ENCODE results near the gene SLC7A4.
"Not testable (repeated sequence)": the region's sequence is repeated elsewhere in the genome, so short reads cannot be mapped to it uniquely, and the experiment has no call there.

The SLC7A4 gene, protein sequence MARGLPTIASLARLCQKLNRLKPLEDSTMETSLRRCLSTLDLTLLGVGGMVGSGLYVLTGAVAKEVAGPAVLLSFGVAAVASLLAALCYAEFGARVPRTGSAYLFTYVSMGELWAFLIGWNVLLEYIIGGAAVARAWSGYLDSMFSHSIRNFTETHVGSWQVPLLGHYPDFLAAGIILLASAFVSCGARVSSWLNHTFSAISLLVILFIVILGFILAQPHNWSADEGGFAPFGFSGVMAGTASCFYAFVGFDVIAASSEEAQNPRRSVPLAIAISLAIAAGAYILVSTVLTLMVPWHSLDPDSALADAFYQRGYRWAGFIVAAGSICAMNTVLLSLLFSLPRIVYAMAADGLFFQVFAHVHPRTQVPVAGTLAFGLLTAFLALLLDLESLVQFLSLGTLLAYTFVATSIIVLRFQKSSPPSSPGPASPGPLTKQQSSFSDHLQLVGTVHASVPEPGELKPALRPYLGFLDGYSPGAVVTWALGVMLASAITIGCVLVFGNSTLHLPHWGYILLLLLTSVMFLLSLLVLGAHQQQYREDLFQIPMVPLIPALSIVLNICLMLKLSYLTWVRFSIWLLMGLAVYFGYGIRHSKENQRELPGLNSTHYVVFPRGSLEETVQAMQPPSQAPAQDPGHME

GRCh38 chr22:21032037-21032867, at the start of gene SLC7A4:
Gene SLC7A4 (minus strand): TSS chr22:21032561. CDS start chr22:21031812, 749 bp downstream.
- DNase-seq (ENCODE audit: low read depth), result no peak

GRCh38 chr22:21080435-21081137, 48.2 kb upstream of the SLC7A4 start:
- DNase-seq (ENCODE audit: low read depth), result no peak

GRCh38 chr22:21079493-21079892, 47.1 kb upstream of the SLC7A4 start:
- no peak for DNase-seq (ENCODE audit: low read depth)

- DNase-seq (ENCODE audit: low read depth), result no peak
Observed at GRCh38 chr22:21078916-21079315, 46.6 kb upstream of the SLC7A4 start.

DNA sequence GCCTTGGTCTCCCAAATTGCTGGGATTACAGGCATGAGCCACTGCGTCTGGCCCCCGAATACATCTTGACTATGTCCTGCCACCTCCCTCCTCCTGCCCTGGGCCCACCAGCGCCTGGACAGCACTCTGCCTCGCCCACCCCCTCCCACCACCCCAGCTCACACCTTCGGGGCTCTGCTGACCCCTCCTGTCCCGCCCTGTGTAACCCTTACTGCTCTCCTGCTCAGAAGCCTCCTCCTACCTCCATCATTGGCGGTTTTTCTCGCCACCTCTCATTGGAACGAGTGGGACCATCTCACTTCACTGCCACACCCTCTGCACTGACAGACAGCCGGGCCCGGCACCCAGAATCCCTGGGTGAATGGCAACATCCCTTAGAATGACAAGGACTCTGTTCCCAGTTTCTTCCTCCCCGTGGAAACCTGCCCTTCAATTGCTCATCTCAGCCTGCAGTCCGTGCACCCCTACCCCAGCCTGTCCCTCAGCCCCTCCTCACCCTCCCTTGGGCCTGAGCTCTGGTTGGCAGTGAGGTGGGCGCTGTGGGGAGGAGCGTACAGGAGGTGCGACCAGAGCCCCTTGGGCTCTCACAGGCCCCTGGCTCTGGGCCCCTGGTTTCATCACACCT, 45.6 kb upstream of the SLC7A4 start:
- no peak for DNase-seq (ENCODE audit: low read depth)

GRCh38 chr22:21076912-21077625, 44.7 kb upstream of the SLC7A4 start:
- no peak for DNase-seq (ENCODE audit: low read depth)

GRCh38 chr22:21075516-21076138, 43.3 kb upstream of the SLC7A4 start:
- DNase-seq (ENCODE audit: low read depth), result no peak

DNA sequence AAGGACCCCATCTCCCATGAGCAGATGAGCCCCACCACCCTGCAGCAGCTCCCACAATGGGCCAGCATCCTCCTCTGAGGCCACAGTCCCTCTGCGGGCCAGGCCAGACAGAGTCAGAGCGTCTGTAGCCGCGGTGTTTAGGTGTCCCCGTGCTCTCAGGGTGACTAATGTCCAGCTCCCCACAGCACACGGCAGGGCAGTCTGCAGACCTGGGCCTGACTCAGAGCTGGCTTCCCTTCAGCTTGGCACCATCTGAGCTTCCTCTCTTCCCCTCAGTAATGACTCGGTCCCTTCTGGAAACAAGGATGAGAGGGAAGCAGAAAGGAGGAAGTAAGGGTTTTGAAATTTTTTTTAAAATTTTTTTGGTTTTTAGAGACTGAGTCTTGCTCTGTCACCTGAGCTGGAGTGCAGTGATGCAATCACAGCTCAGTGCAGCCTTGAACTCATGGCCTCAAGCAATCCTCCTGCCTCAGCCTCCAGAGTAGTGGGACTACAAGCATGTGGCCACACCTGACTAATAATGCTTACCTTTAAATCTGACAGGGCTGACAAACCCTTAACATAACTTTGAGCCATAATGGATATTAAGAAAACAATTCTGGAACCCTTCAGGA, 41.8 kb upstream of the SLC7A4 start:
- peak; percentile 88 for DNase-seq (ENCODE audit: low read depth)

DNA sequence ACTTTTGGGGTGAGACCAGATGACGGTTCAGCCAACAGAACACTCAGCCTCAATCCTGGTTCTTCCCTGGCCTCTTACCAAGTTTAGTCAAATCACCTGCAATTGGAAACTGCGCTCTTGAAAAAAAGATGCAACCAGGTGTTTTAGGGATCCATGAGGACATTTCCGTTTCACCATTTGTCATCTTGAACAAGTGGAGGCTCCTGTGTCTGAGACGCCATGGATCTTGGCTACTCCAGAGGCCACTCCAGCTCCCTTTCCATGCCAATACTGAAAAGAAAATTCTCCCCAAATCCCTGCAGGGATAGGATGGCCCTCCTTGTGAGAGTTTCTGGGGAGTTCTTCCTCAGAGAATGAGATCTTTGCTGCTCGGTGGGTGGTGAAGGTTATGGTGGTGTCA, 41.1 kb upstream of the SLC7A4 start:
- DNase-seq (ENCODE audit: low read depth), result no peak

- no peak for DNase-seq (ENCODE audit: low read depth)
Observed at GRCh38 chr22:21073023-21073422, 40.7 kb upstream of the SLC7A4 start.

DNA sequence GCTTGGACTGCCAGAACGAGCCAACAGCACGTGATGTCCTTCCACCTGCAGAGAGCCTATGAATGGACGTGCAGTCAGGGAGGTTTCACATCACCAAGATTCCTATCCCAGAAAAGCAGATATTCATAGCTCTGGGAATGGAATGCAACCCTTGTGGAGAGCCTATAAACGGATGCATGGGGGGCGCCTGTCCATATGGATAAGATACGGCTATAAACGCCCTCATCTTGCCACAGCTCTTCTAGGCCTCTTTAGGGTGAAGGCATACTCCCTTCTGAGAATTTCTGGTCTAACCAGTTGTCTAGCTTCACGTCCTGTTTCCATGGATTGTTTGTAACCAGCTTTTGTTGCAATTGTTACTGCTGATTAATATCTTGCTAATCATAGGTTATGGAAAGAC, 39.4 kb upstream of the SLC7A4 start:
- DNase-seq (ENCODE audit: low read depth), result not testable (repeated sequence)

DNA sequence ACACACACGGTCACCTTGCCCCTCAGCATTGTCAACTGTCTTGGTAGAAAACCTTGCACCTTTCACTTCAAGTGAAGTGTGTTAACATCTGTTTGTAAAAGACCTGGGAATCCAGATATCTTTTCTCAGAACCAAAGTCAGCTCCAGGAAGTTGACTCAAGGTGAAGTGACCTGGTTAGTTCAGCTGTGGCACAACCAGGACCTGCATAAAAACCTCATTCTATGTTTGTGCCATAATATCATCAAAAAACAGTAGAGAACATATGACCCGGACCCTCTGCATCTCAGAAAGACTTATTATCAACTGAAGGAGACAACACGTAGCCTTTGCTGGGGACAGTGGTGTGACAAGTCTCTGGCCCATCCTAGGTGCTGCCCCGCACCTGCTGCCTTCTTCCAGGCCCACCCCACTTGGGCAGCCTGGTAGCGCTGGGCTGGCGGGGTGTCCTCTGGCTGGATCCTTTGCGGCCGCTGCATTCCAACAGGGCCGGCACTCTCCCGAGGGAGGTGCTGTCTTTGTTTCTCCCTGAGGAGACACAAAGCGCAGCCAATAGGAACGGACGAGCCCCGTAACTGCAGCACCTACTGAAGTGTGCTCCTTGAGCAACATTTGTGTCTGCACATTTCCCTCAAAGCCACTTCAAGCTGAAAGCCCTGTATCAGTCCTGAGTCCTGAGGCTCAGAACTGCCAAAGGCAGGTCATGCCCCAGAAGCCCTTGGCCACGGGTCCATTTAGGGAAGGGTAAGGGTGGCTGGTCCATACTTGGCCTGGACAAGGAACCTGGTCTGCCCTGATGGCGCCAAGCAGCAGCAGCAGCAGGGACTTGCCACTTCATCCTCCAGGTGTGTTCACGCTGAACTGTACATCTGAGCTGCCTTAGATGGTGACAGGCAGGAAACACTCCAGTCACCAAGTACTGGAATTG, 38.6 kb upstream of the SLC7A4 start:
- DNase-seq (ENCODE audit: low read depth), result no peak

DNA sequence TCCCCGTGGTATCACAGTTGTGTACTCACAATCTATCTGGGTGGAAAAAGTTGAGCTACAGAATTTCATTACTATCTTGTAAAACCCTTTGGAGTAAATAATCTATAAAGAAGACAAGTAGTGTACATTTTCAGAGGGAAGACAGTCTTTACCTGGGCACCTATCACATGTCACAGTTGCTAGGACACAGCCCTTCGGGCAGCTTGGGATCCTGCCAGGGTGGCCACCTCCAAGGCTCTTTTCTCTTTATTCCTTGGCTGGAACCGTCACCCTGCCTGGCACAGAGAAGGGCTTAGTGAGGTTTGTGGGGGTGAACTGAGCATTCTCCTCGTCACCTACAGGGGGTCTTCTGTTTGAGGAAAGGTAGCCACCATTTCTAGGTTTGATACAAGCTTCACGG, 37.0 kb upstream of the SLC7A4 start:
- no peak for DNase-seq (ENCODE audit: low read depth)

DNA sequence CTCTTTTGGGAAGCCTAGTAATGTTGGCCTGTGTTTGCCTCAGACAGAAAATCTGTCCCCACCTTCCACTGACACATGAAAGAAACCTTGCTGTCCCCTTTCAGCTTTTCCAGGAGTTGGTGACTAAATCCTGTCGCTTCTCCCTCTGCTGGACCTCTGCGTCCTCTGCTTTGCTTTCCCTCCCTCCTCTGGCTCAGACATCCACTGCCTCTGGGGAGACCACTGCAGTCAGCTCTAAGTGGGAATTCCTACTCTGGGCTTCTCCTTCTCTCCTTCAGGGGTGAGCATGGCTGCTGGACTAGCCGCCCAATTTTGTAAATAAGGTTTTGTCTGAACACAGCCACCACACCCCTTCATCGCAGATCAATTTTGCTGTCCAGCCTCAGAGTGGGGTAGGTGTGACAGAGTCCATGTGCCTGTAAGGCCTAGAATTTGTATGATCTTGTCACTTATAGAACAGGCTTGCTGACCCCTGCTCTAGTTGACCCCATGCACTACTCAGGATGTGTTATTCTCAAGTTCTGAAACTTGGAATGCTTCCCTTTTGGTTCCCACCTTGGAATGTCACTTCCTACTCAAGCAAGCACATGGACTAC, 36.4 kb upstream of the SLC7A4 start:
- DNase-seq (ENCODE audit: low read depth), result no peak

- no peak for DNase-seq (ENCODE audit: low read depth)
Observed at GRCh38 chr22:21067901-21068680, 35.7 kb upstream of the SLC7A4 start.

DNA sequence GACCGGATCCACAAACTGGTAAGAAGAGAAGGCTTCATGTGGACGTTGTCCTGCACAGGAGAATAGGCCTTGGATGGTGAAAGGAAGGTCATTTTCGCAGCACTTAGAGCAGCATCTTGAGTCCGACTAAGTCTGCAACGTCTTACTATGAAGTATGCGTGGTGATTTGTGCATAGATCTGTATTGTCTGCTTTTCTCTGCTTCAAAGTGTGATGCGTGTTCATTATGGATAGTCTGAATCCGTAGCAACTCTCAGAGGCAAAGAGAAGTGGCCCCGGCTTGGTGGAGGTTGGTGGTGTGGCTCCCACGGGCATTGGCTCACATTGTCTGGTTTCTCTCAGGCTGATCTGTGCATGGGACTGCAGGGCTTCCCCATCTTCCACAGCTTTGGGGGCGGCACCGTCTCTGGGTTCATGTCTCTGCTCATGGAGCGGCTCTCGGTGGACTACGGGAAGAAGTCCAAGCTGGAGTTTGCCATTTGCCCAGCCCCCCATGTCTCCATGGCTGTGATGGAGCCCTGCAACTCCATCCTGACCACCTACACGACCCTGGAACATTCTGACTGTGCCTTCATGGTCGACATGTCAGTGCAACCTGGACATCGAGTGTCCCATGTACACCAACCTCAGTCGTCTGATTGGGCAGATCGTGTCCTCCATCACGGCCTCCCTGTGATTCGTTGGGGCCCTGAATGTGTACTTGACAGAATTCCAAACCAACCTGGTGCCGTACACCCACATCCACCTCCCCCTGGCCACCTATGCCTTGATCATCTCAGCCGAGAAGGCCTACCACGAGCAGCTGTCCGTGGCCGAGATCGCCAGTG, 34.9 kb upstream of the SLC7A4 start:
- no peak for DNase-seq (ENCODE audit: low read depth)

Data from EH (cell line).